T-cell (primary cell): ENCODE data around the gene CTCFL. TPM values are rescaled to one million over a fixed set of nuclear protein-coding genes. Genes with fewer than 3 reads are reported as not detected.

Source experiments
- ATAC-seq, 4 experiments: fragments of 200-7000 bp in 3 of 4; fragments of 150-1000 bp in 1 of 4; cut with Tn5 transposase; replicated peaks in 1 of 4; 1 replicate in 3 of 4; 2 replicates in 1 of 4; pipeline ENCODE4 v1.10.0; 2021; ENCODE audit warnings: moderate library complexity in 3 of 4, mild to moderate bottlenecking in 2 of 4, moderate number of reproducible peaks in 1 of 4
- CTCF ChIA-PET, 2 donors: fragments of 300-600 bp; sonication (Branson Sonifier 250); formaldehyde crosslinking; loops; one replicate each; lab custom pipeline; 2022; ENCODE audit warnings: antibody characterized with exemption in 2 of 2; lab: Charles Lee
- POLR2A ChIA-PET, 2 donors: fragments of 300-600 bp; sonication (Branson Sonifier 250); formaldehyde crosslinking; loops; one replicate each; lab custom pipeline; 2022; ENCODE audit warnings: antibody characterized with exemption in 2 of 2; lab: Charles Lee
- DNase-seq, 35 experiments: peaks; one replicate each; pipeline versions ENCODE4 v3.0.0 to v3.0.0-alpha.2; 2013 to 2023
- H3K27ac ChIP-seq: one replicate; pipeline ENCODE4 v1.5.1; 2013; ENCODE audit warnings: low read length
- H3K27me3 ChIP-seq, 2 experiments: replicated peaks in 1 of 2; 1 replicate in 1 of 2; 2 replicates in 1 of 2; pipeline versions ENCODE4 v1.6.1 to v1.7.0; 2013; ENCODE audit warnings: low read length in 1 of 2, mixed read lengths in 1 of 2; ENCODE audit not compliant: control insufficient read depth in 2 of 2, insufficient read depth in 2 of 2; ENCODE audit errors: extremely low read depth in 1 of 2
- H3K36me3 ChIP-seq, 2 donors: 1 replicate in 1 of 2; 2 replicates in 1 of 2; pipeline versions ENCODE4 v1.6.1 to v1.7.0; 2013; ENCODE audit warnings: low read length in 1 of 2; ENCODE audit not compliant: control insufficient read depth in 2 of 2, insufficient read depth in 1 of 2; ENCODE audit errors: extremely low read depth in 1 of 2
- H3K4me1 ChIP-seq, 2 experiments: 1 replicate in 1 of 2; 2 replicates in 1 of 2; pipeline versions ENCODE4 v1.6.1 to v1.7.0; 2013; ENCODE audit warnings: low read length in 2 of 2, mixed read lengths in 1 of 2; ENCODE audit not compliant: insufficient read depth in 2 of 2, control insufficient read depth in 1 of 2; ENCODE audit errors: extremely low read depth in 1 of 2
- H3K4me3 ChIP-seq, 2 donors: 1 replicate in 1 of 2; 2 replicates in 1 of 2; pipeline versions ENCODE4 v1.5.1 to v1.7.0; 2013; ENCODE audit warnings: mild to moderate bottlenecking in 2 of 2, low read length in 1 of 2, moderate library complexity in 1 of 2; ENCODE audit not compliant: control insufficient read depth in 1 of 2; ENCODE audit errors: extremely low read depth in 1 of 2
- H3K9me3 ChIP-seq: 2 replicates; pipeline ENCODE4 v1.7.0; 2013
- H3K27ac Mint-ChIP-seq, 2 donors: one replicate each; pipeline ENCODE4 v1.8.0; 2020 to 2021; ENCODE audit warnings: mild to moderate bottlenecking in 2 of 2, mixed read lengths in 2 of 2
- H3K27me3 Mint-ChIP-seq, 2 donors: one replicate each; pipeline ENCODE4 v1.8.0; 2021 to 2022; ENCODE audit warnings: mixed read lengths in 2 of 2
- H3K36me3 Mint-ChIP-seq: one replicate; pipeline ENCODE4 v1.8.0; 2021; ENCODE audit warnings: mixed read lengths
- H3K4me1 Mint-ChIP-seq, 3 donors: one replicate each; pipeline ENCODE4 v1.8.0; 2020 to 2022; ENCODE audit warnings: mixed read lengths in 3 of 3, mild to moderate bottlenecking in 1 of 3
- H3K4me3 Mint-ChIP-seq, 3 donors: one replicate each; pipeline ENCODE4 v1.8.0; 2020 to 2022; ENCODE audit warnings: mild to moderate bottlenecking in 3 of 3, mixed read lengths in 3 of 3, moderate library complexity in 3 of 3
- H3K9me3 Mint-ChIP-seq, 3 donors: one replicate each; pipeline ENCODE4 v1.8.0; 2020 to 2022; ENCODE audit warnings: mixed read lengths in 3 of 3
- WGBS: methylation state at CpG from one replicate; pipeline ENCODE4 v1.1.5; 2013; ENCODE audit warnings: missing lambda C conversion rate; ENCODE audit not compliant: insufficient coverage; 5-methylcytosine and 5-hydroxymethylcytosine counted together
- total RNA-seq, 35 experiments: library from RNA in 6 of 35; stranded (reverse) in 6 of 35; fragments of 120-200 nt in 1 of 35; gene quantifications; one replicate each; pipeline versions ENCODE4 v1.2.1 to v1.2.4 and lab custom pipeline; 2013 to 2026

The CTCFL gene
- total RNA-seq, 5 donors from 2014 or later (not counting 1 experiment from before 2014, with no cell fraction given), result 0.15 to 0.25 TPM; not detected in 3

- Histone ChIP-seq H3K4me3 (no peak overlapping the region), H3K27ac (no peak overlapping the region), H3K27me3 (peaks cover 0 to 13% of the 10 kb centered on the region in 2 experiments), H3K36me3 (no peaks in the 10 kb centered on the region), H3K4me1 (no peaks in the 10 kb centered on the region), H3K9me3 (no peaks in the 10 kb centered on the region)
- no peaks in the 10 kb centered on the region for H3K36me3 Mint-ChIP-seq
- no peaks in the 10 kb centered on the region for H3K9me3 Mint-ChIP-seq
- no peak overlapping the region for H3K27ac Mint-ChIP-seq
- peaks cover 19 to 34% of the 10 kb centered on the region in 2 donors for H3K27me3 Mint-ChIP-seq
- DNase-seq (no peak), ATAC-seq (no peak)
- no peak overlapping the region for H3K4me3 Mint-ChIP-seq
- WGBS, result 63% methylated on average over 8 of the region's 12 CpGs
- ChIA-PET POLR2A (no interaction called here), CTCF (no interaction called here)
- no peaks in the 10 kb centered on the region for H3K4me1 Mint-ChIP-seq
Observed at GRCh38 chr20:57544838-57545564, 20.1 kb upstream of the CTCFL start.

GRCh38 chr20:57543754-57544153 lies 18.8 kb upstream of the CTCFL start:
- H3K27me3 ChIP-seq, result peaks cover 0 to 13% of the 10 kb centered on the region in 2 experiments
- WGBS, result no CpG with 5 or more reads among the region's 2 CpGs
- no peak overlapping the region for H3K4me3 Mint-ChIP-seq
- no peaks in the 10 kb centered on the region for H3K36me3 ChIP-seq
- peaks cover 0 to 4% (median 0%) of the 10 kb centered on the region in 3 donors for H3K9me3 Mint-ChIP-seq
- ChIA-PET CTCF (no interaction called here), POLR2A (no interaction called here)
- no peaks in the 10 kb centered on the region for H3K4me1 Mint-ChIP-seq
- H3K27ac ChIP-seq, result no peak overlapping the region
- H3K4me3 ChIP-seq, result no peak overlapping the region
- no peak for DNase-seq
- no peaks in the 10 kb centered on the region for H3K4me1 ChIP-seq
- H3K36me3 Mint-ChIP-seq, result no peaks in the 10 kb centered on the region
- H3K27ac Mint-ChIP-seq, result no peak overlapping the region
- no peak for ATAC-seq
- H3K9me3 ChIP-seq, result no peaks in the 10 kb centered on the region
- H3K27me3 Mint-ChIP-seq, result peaks cover 21 to 38% of the 10 kb centered on the region in 2 donors

- Histone ChIP-seq H3K4me1 (no peaks in the 10 kb centered on the region), H3K4me3 (no peak overlapping the region), H3K27ac (no peak overlapping the region), H3K9me3 (no peaks in the 10 kb centered on the region), H3K36me3 (no peaks in the 10 kb centered on the region), H3K27me3 (peaks cover 5 to 15% of the 10 kb centered on the region in 2 experiments)
- 82% methylated on average over 14 of the region's 17 CpGs for WGBS
- ChIA-PET POLR2A (no interaction called here), CTCF (no interaction called here)
- peaks cover 33 to 48% of the 10 kb centered on the region in 2 donors for H3K27me3 Mint-ChIP-seq
- H3K4me3 Mint-ChIP-seq, result no peak overlapping the region
- H3K4me1 Mint-ChIP-seq, result no peaks in the 10 kb centered on the region
- peaks cover 0 to 4% (median 0%) of the 10 kb centered on the region in 3 donors for H3K9me3 Mint-ChIP-seq
- H3K36me3 Mint-ChIP-seq, result no peaks in the 10 kb centered on the region
- ATAC-seq, result no peak
- DNase-seq, result no peak
- H3K27ac Mint-ChIP-seq, result no peak overlapping the region
Observed at GRCh38 chr20:57540890-57541580, 16.1 kb upstream of the CTCFL start.

GRCh38 chr20:57539889-57540288 lies 14.9 kb upstream of the CTCFL start:
- Histone ChIP-seq H3K4me3 (no peak overlapping the region), H3K27ac (no peak overlapping the region), H3K9me3 (no peaks in the 10 kb centered on the region), H3K4me1 (no peaks in the 10 kb centered on the region), H3K36me3 (no peaks in the 10 kb centered on the region), H3K27me3 (peaks cover 7 to 18% of the 10 kb centered on the region in 2 experiments)
- ChIA-PET POLR2A (no interaction called here), CTCF (no interaction called here)
- Mint-ChIP-seq H3K9me3 (peaks cover 0 to 4% (median 0%) of the 10 kb centered on the region in 3 donors), H3K36me3 (no peaks in the 10 kb centered on the region), H3K4me3 (no peak overlapping the region), H3K4me1 (no peaks in the 10 kb centered on the region), H3K27ac (no peak overlapping the region), H3K27me3 (peaks cover 40 to 52% of the 10 kb centered on the region in 2 donors)
- 94% methylated on average over 10 of the region's 12 CpGs for WGBS
- DNase-seq, result no peak
- ATAC-seq, result no peak

- ChIA-PET POLR2A (interaction anchor here in 1 of 2 donors (0.8 kb wide), 1 partner anchor 174 kb away, joined by 3 read pairs; no protein-coding TSS in a partner anchor), CTCF (no interaction called here)
- Histone ChIP-seq H3K4me1 (no peaks in the 10 kb centered on the region), H3K4me3 (no peak overlapping the region), H3K27me3 (peaks cover 7 to 24% of the 10 kb centered on the region in 2 experiments), H3K9me3 (no peaks in the 10 kb centered on the region), H3K27ac (no peak overlapping the region), H3K36me3 (no peaks in the 10 kb centered on the region)
- no peaks in the 10 kb centered on the region for H3K4me1 Mint-ChIP-seq
- no peak overlapping the region for H3K4me3 Mint-ChIP-seq
- ATAC-seq, result no peak
- peaks cover 0 to 4% (median 0%) of the 10 kb centered on the region in 3 donors for H3K9me3 Mint-ChIP-seq
- no CpG with 5 or more reads among the region's 2 CpGs for WGBS
- no peak for DNase-seq
- H3K27ac Mint-ChIP-seq, result no peak overlapping the region
- peaks cover 40 to 51% of the 10 kb centered on the region in 2 donors for H3K27me3 Mint-ChIP-seq
- no peaks in the 10 kb centered on the region for H3K36me3 Mint-ChIP-seq
Observed at GRCh38 chr20:57537822-57538221, 12.9 kb upstream of the CTCFL start.

- no peak for DNase-seq
- ChIA-PET POLR2A (interaction anchor here in 1 of 2 donors (0.8 kb wide), 1 partner anchor 175 kb away, joined by 3 read pairs; no protein-coding TSS in a partner anchor), CTCF (interaction anchor here in 1 of 2 donors (0.5 kb wide), 1 partner anchor 12 kb away, joined by 3 read pairs; no protein-coding TSS in a partner anchor)
- no peak for ATAC-seq
- no peaks in the 10 kb centered on the region for H3K4me1 Mint-ChIP-seq
- H3K27me3 Mint-ChIP-seq, result peaks cover 41 to 51% of the 10 kb centered on the region in 2 donors
- Histone ChIP-seq H3K4me3 (no peak overlapping the region), H3K36me3 (no peaks in the 10 kb centered on the region), H3K9me3 (no peaks in the 10 kb centered on the region), H3K4me1 (no peaks in the 10 kb centered on the region), H3K27me3 (peaks cover 7 to 24% of the 10 kb centered on the region in 2 experiments), H3K27ac (no peak overlapping the region)
- WGBS, result 60% methylated on average over 1 of the region's 4 CpGs
- H3K4me3 Mint-ChIP-seq, result no peak overlapping the region
- no peak overlapping the region for H3K27ac Mint-ChIP-seq
- H3K9me3 Mint-ChIP-seq, result peaks cover 0 to 4% (median 0%) of the 10 kb centered on the region in 3 donors
- H3K36me3 Mint-ChIP-seq, result no peaks in the 10 kb centered on the region
Observed at GRCh38 chr20:57536771-57537724, 12.1 kb upstream of the CTCFL start.
